GM21529 (cell line): ENCODE measurements around the gene NFU1.

Source experiments
- ATAC-seq: cut with Tn5 transposase; IDR thresholded peaks from one replicate; pipeline ENCODE4 v1.9.1; 2021; ENCODE audit not compliant: unreplicated experiment

Gene NFU1

GRCh38 chr2:69436938-69437750 is at the start of gene NFU1:
Gene NFU1, minus strand, starts transcription at chr2:69437435. Its CDS starts 13 bp downstream, at chr2:69437422.
- ATAC-seq, result peak; percentile 96

DNA sequence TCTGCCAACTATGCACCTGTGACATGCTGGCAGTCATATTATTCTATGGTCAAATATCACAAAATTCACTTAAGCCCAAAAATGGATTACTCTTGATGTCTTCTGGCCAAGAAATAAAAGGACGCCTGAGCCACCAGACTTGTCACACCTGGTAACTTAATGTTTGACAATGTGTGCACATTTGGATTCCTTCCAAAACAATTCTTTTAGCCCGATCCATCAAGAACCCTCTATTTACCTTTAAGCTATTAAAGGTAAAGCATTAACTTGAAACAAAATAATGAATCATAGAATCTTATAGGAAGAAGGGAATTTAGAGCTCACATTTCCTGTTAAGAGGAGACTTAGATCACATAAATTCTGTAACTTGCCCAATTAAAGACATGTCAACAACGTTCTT is 46.5 kb upstream of the NFU1 start:
- no peak for ATAC-seq

- ATAC-seq, result no peak
These were observed 45.8 kb upstream of the NFU1 start for GRCh38 chr2:69483024-69483423.

DNA sequence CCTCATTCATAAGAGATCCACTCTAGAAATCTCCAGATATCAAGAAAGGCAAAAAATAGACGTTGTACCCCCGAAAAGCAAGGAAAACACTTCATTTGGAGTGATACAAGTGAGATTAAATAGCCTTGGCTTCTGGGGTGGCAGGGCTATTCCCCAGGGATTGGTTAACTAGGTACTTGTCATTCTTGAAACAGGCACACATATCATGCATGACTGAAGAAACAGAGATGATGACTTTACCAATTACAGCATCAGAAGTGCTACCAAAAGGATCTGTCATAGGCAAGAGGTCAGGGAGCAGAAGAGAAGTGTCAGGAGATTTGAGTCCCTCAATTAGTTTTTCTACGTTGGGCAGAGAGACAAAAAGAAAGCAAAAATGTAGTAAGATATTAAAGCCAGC is 45.2 kb upstream of the NFU1 start:
- no peak for ATAC-seq

DNA sequence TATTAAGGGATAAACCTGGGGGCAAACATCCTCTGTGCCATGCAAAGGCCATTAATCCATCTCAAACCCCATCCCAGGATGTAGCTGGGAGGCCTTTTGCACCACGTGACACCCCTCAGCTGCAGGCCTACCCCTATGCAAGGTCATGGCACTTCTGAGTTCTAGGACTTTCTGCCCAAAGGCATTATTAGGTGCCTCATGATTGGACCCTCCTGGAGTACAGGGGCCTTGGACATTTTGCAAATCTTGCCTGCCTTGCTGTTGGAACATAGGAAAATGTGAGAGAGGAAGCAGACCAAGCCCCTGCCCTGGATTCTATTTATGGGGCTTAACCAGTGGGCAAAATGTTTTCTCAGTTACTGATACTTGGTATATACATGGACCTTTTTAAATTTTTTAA is 44.2 kb upstream of the NFU1 start:
- no peak for ATAC-seq

- no peak for ATAC-seq
These were observed 40.4 kb upstream of the NFU1 start for GRCh38 chr2:69477627-69478026.

- ATAC-seq, result no peak
These were observed 37.5 kb upstream of the NFU1 start for GRCh38 chr2:69474688-69475087.

DNA sequence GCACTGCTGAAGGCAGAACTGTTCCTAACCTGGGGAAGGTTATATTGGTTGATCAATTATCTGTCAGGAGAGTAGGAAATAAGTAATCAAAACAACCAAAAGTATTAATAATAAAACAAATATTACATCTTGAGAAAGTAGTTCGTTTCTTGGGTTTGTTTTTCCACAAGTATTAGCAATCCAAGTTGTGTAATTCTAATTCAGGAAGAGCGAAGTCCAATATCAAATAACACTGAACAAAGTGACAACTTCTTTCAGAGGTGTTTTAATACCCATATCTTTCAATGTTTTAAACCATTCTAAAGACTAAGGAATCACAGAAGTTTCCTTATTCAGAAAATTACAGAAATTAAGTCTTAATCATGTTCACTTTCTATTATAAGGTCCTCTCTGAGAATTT is 34.6 kb upstream of the NFU1 start:
- ATAC-seq, result no peak

GRCh38 chr2:69470911-69471310 is 33.7 kb upstream of the NFU1 start:
- ATAC-seq, result no peak

- ATAC-seq, result no peak
These were observed 32.5 kb upstream of the NFU1 start for GRCh38 chr2:69469784-69470183.

GRCh38 chr2:69469375-69469774 is 32.1 kb upstream of the NFU1 start:
- ATAC-seq, result no peak

DNA sequence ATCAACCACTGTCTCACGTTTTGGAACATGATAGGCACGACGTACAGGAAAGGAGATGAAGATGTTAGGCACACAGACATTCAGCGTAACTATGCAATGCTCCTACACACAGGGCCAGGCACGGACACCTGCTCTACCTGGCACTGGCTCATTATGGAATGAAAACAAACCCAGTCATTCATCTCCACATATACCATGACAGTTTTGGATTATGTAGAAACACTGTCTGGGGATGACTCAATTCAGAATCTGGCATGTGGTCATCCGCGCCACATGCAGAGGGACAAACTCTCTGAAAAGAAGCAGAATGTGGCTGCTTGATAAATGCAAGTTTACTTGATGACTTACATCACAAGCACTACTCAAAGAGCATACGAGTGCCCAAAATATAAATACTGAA is 29.5 kb upstream of the NFU1 start:
- no peak for ATAC-seq

DNA sequence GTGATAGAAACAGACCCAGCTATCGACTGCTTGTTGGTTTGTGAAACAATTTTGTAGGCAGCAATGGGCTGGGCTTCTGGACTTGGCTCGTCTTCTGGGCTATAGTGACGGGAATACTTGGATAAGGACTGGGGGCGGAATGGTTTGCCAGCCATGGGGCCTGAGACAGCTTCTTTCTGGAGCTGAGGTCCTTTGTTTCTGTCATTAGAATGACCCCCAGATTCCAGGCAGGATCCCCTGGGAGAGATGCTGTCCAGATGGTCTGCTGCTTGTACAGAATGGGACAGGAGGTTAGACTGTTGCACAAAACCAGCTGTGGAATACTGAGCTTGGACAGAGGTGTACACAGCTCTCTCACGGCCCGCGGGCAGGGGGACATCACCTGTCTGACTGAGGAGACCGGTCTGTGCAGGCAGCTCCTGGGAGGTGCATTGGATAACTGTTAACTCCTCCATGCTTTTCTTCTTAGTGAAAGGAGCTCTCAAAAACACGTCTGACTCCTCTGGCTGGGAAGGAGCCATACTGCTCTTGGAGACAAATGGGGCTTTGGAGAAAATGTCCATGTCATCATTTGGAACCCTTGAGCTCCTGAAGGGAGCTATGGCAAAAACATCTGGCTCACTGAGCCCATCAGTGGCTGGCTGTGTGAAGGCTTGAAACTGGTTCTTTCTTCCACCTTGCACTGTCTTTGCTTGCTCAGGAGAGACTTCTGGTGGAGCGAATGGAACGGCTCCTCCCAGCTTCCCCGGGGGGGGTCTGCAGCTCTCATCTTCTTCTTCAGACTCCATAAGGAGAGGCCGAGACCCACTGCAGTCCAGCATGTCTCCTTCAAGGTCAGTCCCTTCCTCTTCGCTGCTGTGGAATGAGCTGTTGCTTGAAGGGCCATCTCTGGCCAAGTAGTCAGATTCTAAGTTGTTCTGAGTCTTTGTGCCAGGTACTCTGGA is 28.6 kb upstream of the NFU1 start:
- no peak for ATAC-seq

DNA sequence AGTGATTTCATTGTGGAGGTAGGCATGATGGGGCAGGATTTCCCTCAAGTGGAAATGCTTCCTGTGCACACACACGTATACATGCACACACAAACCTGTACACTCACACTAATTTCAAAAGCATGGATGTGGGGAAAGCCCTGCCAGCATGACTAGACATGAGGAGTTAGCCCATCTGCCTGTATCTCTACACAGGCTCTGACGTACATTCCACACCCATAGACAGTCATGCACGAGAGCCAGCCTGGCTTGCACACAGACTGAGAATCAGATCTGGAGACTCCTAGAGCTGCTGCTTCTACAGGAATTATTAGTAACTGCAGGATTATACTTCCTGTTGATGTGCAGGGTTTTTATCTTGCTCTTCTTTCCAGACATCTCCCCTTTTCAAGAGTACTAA is 27.3 kb upstream of the NFU1 start:
- no peak for ATAC-seq

DNA sequence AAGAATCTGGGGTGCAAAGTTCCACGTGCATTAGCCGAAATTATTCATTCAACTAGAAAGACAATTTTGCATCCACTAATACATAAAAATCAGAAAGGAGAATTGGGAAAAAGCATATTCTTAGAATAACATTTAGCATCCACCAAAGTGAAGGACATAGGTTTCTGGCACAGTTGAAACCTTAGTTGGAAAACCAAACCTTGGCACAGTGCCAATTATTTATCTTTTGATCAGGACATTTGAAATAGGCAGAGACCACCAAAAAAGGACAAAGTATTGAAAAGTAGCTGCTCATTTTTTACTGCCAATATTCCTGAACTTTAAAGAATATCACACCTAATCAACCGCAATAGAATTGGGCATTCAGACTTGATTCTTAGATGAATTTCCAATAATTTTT is 25.5 kb upstream of the NFU1 start:
- no peak for ATAC-seq

DNA sequence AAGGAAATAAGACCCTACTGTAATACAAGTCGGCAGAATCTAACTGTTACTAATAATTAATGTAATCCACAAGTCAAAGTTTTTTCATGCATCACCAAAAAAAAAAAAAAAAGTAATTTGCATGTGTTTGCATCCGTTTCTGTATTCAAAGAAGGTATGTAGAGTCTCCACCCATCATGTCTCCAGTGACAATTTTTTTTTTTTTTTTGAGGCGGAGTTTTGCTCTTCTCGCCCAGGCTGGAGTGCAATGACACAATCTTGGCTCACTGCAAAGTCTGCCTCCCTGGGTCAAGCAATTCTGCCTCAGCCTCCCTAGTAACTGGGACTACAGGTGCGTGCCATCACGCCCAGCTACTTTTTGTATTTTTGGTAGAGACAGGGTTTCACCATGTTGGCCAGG is 24.2 kb upstream of the NFU1 start:
- no peak for ATAC-seq

DNA sequence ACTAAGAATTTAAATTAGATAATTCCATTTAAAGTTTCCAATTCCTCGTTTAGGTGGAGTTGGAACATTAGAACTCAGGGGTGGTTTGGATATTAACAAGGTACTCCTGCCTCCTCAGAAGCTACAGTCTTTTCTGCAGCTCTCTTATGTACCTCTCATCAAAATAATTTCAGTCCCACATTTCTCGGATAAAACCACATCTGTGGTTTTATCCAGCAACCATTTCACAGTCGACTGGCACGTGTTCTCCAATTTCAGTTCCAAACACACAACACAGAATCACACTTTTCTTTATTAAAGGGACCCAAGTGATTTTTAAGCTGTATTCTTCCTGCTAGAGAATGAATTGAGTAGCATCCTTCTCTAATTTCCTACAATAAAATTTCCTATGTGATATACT is 22.7 kb upstream of the NFU1 start:
- ATAC-seq, result no peak

GRCh38 chr2:69456950-69457445 is 19.8 kb upstream of the NFU1 start:
- ATAC-seq, result no peak

GRCh38 chr2:69456154-69456553 is 18.9 kb upstream of the NFU1 start:
- ATAC-seq, result no peak

- ATAC-seq, result no peak
These were observed 17.7 kb upstream of the NFU1 start for GRCh38 chr2:69454976-69455375.

DNA sequence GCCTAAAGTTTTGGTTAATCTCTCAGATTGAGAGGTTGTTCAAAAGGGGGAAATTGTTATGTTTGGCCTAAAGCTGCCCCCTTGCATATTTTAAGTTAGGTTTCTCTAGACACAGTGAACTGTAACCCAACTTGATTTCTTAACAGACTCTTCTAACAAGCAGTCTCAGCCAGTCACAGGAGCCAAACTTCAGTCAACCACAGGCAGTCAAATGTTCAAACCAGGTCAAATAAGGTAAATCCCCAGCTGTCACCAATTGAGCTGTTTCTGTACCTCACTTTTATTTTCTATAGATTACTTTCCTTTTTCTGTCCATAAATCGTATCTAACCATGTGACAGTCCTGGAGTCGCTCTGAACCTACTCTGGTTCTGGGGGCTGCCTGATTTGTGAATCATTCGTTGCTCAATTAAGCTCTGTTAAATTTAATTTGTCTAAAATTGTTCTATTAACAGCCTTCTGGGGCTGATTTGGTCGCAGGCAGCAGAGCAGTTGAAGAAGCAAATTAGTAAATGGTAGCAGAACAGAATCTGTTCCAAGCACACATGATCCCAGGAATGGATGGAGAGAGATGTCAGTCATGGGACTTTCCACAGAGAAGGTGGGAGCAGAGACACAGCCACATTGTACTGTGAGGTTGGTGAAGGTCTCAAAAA is 16.4 kb upstream of the NFU1 start:
- ATAC-seq, result peak; percentile 84
